ENCODE results near the gene HERC4. TPM values are rescaled to one million over a fixed set of nuclear protein-coding genes. Genes with fewer than 3 reads are reported as not detected.

HERC4 gene
- total and polyA plus RNA-seq, 4 donors = 41.8 to 89.5 (median 45.6) TPM

GRCh38 chr10:68096913-68097516 is 21.9 kb upstream of the HERC4 start:
- no peaks in the 10 kb centered on the region for H3K9me3 ChIP-seq (ENCODE audit: control insufficient read depth, insufficient read depth, low read length)
- peak in 2 of 6 donors; percentile 35 to 58 for DNase-seq (ENCODE audit: low read depth in 4 of 6, low spot score in 6 of 6)
- H3K4me1 ChIP-seq (ENCODE audit: control insufficient read depth, insufficient read depth, low read length) = no peaks in the 10 kb centered on the region
- no peaks in the 10 kb centered on the region for H3K36me3 ChIP-seq (ENCODE audit: control insufficient read depth, insufficient read depth, low read length)
- no peak overlapping the region for H3K4me3 ChIP-seq (ENCODE audit: low read depth, low read length)
- WGBS (ENCODE audit: insufficient coverage) = 0% methylated on average over 2 of the region's 4 CpGs
- H3K27me3 ChIP-seq (ENCODE audit: control insufficient read depth, insufficient read depth, low read length) = no peaks in the 10 kb centered on the region
- H3K27ac ChIP-seq (ENCODE audit: low read depth, low read length) = no peak overlapping the region

GRCh38 chr10:68095153-68095552 is 20.1 kb upstream of the HERC4 start:
- Histone ChIP-seq H3K4me3 (ENCODE audit: low read depth, low read length) (no peak overlapping the region), H3K4me1 (ENCODE audit: control insufficient read depth, insufficient read depth, low read length) (no peaks in the 10 kb centered on the region), H3K36me3 (ENCODE audit: control insufficient read depth, insufficient read depth, low read length) (no peaks in the 10 kb centered on the region), H3K27me3 (ENCODE audit: control insufficient read depth, insufficient read depth, low read length) (no peaks in the 10 kb centered on the region), H3K9me3 (ENCODE audit: control insufficient read depth, insufficient read depth, low read length) (no peaks in the 10 kb centered on the region), H3K27ac (ENCODE audit: low read depth, low read length) (no peak overlapping the region)
- WGBS (ENCODE audit: insufficient coverage) = no CpG with 5 or more reads among the region's 2 CpGs
- no peak for DNase-seq (ENCODE audit: low read depth in 4 of 6, low spot score in 6 of 6)

GRCh38 chr10:68092512-68092911 is 17.4 kb upstream of the HERC4 start:
- Histone ChIP-seq H3K36me3 (ENCODE audit: control insufficient read depth, insufficient read depth, low read length) (no peaks in the 10 kb centered on the region), H3K4me3 (ENCODE audit: low read depth, low read length) (no peak overlapping the region), H3K4me1 (ENCODE audit: control insufficient read depth, insufficient read depth, low read length) (no peaks in the 10 kb centered on the region), H3K27me3 (ENCODE audit: control insufficient read depth, insufficient read depth, low read length) (no peaks in the 10 kb centered on the region), H3K27ac (ENCODE audit: low read depth, low read length) (no peak overlapping the region), H3K9me3 (ENCODE audit: control insufficient read depth, insufficient read depth, low read length) (no peaks in the 10 kb centered on the region)
- no peak for DNase-seq (ENCODE audit: low read depth in 4 of 6, low spot score in 6 of 6)
- no CpG with 5 or more reads among the region's 2 CpGs for WGBS (ENCODE audit: insufficient coverage)

GRCh38 chr10:68090586-68090985 is 15.5 kb upstream of the HERC4 start:
- Histone ChIP-seq H3K27ac (ENCODE audit: low read depth, low read length) (no peak overlapping the region), H3K4me1 (ENCODE audit: control insufficient read depth, insufficient read depth, low read length) (no peaks in the 10 kb centered on the region), H3K4me3 (ENCODE audit: low read depth, low read length) (no peak overlapping the region), H3K36me3 (ENCODE audit: control insufficient read depth, insufficient read depth, low read length) (no peaks in the 10 kb centered on the region), H3K27me3 (ENCODE audit: control insufficient read depth, insufficient read depth, low read length) (no peaks in the 10 kb centered on the region), H3K9me3 (ENCODE audit: control insufficient read depth, insufficient read depth, low read length) (no peaks in the 10 kb centered on the region)
- DNase-seq (ENCODE audit: low read depth in 4 of 6, low spot score in 6 of 6) = no peak
- no CpG with 5 or more reads among the region's 4 CpGs for WGBS (ENCODE audit: insufficient coverage)

GRCh38 chr10:68088740-68089139 is 13.7 kb upstream of the HERC4 start:
- Histone ChIP-seq H3K27ac (ENCODE audit: low read depth, low read length) (no peak overlapping the region), H3K9me3 (ENCODE audit: control insufficient read depth, insufficient read depth, low read length) (no peaks in the 10 kb centered on the region), H3K4me1 (ENCODE audit: control insufficient read depth, insufficient read depth, low read length) (no peaks in the 10 kb centered on the region), H3K36me3 (ENCODE audit: control insufficient read depth, insufficient read depth, low read length) (no peaks in the 10 kb centered on the region), H3K4me3 (ENCODE audit: low read depth, low read length) (no peak overlapping the region), H3K27me3 (ENCODE audit: control insufficient read depth, insufficient read depth, low read length) (no peaks in the 10 kb centered on the region)
- WGBS (ENCODE audit: insufficient coverage) = 70% methylated on average over 1 of the region's 4 CpGs
- DNase-seq (ENCODE audit: low read depth in 4 of 6, low spot score in 6 of 6) = no peak

- Histone ChIP-seq H3K4me1 (ENCODE audit: control insufficient read depth, insufficient read depth, low read length) (no peaks in the 10 kb centered on the region), H3K27me3 (ENCODE audit: control insufficient read depth, insufficient read depth, low read length) (no peaks in the 10 kb centered on the region), H3K27ac (ENCODE audit: low read depth, low read length) (no peak overlapping the region), H3K9me3 (ENCODE audit: control insufficient read depth, insufficient read depth, low read length) (no peaks in the 10 kb centered on the region), H3K36me3 (ENCODE audit: control insufficient read depth, insufficient read depth, low read length) (no peaks in the 10 kb centered on the region), H3K4me3 (ENCODE audit: low read depth, low read length) (no peak overlapping the region)
- WGBS (ENCODE audit: insufficient coverage) = 20% methylated on average over 1 of the region's 2 CpGs
- DNase-seq (ENCODE audit: low read depth in 4 of 6, low spot score in 6 of 6) = no peak
These were observed 12.8 kb upstream of the HERC4 start for GRCh38 chr10:68087685-68088401.

GRCh38 chr10:68086910-68087684 is 12.0 kb upstream of the HERC4 start:
- Histone ChIP-seq H3K36me3 (ENCODE audit: control insufficient read depth, insufficient read depth, low read length) (no peaks in the 10 kb centered on the region), H3K4me3 (ENCODE audit: low read depth, low read length) (no peak overlapping the region), H3K27ac (ENCODE audit: low read depth, low read length) (no peak overlapping the region), H3K27me3 (ENCODE audit: control insufficient read depth, insufficient read depth, low read length) (no peaks in the 10 kb centered on the region), H3K9me3 (ENCODE audit: control insufficient read depth, insufficient read depth, low read length) (no peaks in the 10 kb centered on the region), H3K4me1 (ENCODE audit: control insufficient read depth, insufficient read depth, low read length) (no peaks in the 10 kb centered on the region)
- no CpG with 5 or more reads among the region's 7 CpGs for WGBS (ENCODE audit: insufficient coverage)
- no peak for DNase-seq (ENCODE audit: low read depth in 4 of 6, low spot score in 6 of 6)

GRCh38 chr10:68086011-68086410 is 10.9 kb upstream of the HERC4 start:
- H3K27ac ChIP-seq (ENCODE audit: low read depth, low read length) = no peak overlapping the region
- H3K36me3 ChIP-seq (ENCODE audit: control insufficient read depth, insufficient read depth, low read length) = no peaks in the 10 kb centered on the region
- peaks cover under 1% of the 10 kb centered on the region for H3K27me3 ChIP-seq (ENCODE audit: control insufficient read depth, insufficient read depth, low read length)
- no peaks in the 10 kb centered on the region for H3K9me3 ChIP-seq (ENCODE audit: control insufficient read depth, insufficient read depth, low read length)
- DNase-seq (ENCODE audit: low read depth in 4 of 6, low spot score in 6 of 6) = no peak
- H3K4me3 ChIP-seq (ENCODE audit: low read depth, low read length) = no peak overlapping the region
- WGBS (ENCODE audit: insufficient coverage) = 60% methylated on average over 2 of the region's 2 CpGs
- no peaks in the 10 kb centered on the region for H3K4me1 ChIP-seq (ENCODE audit: control insufficient read depth, insufficient read depth, low read length)

GRCh38 chr10:68084469-68084868 is 9.4 kb upstream of the HERC4 start:
- Histone ChIP-seq H3K4me3 (ENCODE audit: low read depth, low read length) (no peak overlapping the region), H3K9me3 (ENCODE audit: control insufficient read depth, insufficient read depth, low read length) (no peaks in the 10 kb centered on the region), H3K36me3 (ENCODE audit: control insufficient read depth, insufficient read depth, low read length) (no peaks in the 10 kb centered on the region), H3K27ac (ENCODE audit: low read depth, low read length) (no peak overlapping the region), H3K27me3 (ENCODE audit: control insufficient read depth, insufficient read depth, low read length) (peaks cover 2% of the 10 kb centered on the region), H3K4me1 (ENCODE audit: control insufficient read depth, insufficient read depth, low read length) (no peaks in the 10 kb centered on the region)
- WGBS (ENCODE audit: insufficient coverage) = no CpG with 5 or more reads among the region's 4 CpGs
- DNase-seq (ENCODE audit: low read depth in 4 of 6, low spot score in 6 of 6) = no peak

Measured in spinal cord (tissue), 10 donors.